BJ (cell line): ENCODE data around the gene LHPP. TPM values are rescaled to one million over a fixed set of nuclear protein-coding genes. Genes with fewer than 3 reads are reported as not detected.

Experiments used
- CTCF ChIA-PET: fragments of 350-600 bp; formaldehyde crosslinking; extraction: SDS; loops from one replicate; lab custom pipeline; 2021; ENCODE audit warnings: antibody characterized with exemption, inconsistent platforms; lab: Yijun Ruan, JAX
- POLR2A ChIA-PET: fragments of 300-600 bp; sonication (Branson Sonifier 250); formaldehyde crosslinking; extraction: SDS; loops from one replicate; lab custom pipeline; 2021; ENCODE audit warnings: antibody characterized with exemption; lab: Charles Lee
- DNase-seq: peaks from one replicate; pipeline ENCODE4 v3.0.0-alpha.2; 2011; ENCODE audit warnings: low read depth
- H3K27me3 ChIP-seq: 2 replicates; pipeline ENCODE4 v1.6.0; 2011; ENCODE audit warnings: low read length; ENCODE audit not compliant: control insufficient read depth, insufficient read depth
- H3K36me3 ChIP-seq: 2 replicates; pipeline ENCODE4 v1.5.1; 2011; ENCODE audit warnings: low read length; ENCODE audit not compliant: control insufficient read depth, insufficient read depth
- H3K4me3 ChIP-seq: 2 replicates; pipeline ENCODE4 v1.5.1; 2011; ENCODE audit warnings: low read depth, mild to moderate bottlenecking, control low read depth, low read length
- polyA plus RNA-seq: library from polyadenylated mRNA; depleted of rRNA; stranded (reverse); fragments of >200 nt; gene quantifications from 2 replicates; pipeline ENCODE4 v1.2.3, GENCODE V29; 2011
- TF ChIP-seq, protein P1 (sequence below): IDR thresholded peaks from 2 replicates; pipeline ENCODE4 v1.5.1; 2011; ENCODE audit warnings: low read depth, mild to moderate bottlenecking, control low read depth, inconsistent platforms, low read length, moderate library complexity; ENCODE audit not compliant: insufficient read depth

The LHPP gene
- polyA plus RNA-seq, 1 experiment = 23.8 TPM

DNA sequence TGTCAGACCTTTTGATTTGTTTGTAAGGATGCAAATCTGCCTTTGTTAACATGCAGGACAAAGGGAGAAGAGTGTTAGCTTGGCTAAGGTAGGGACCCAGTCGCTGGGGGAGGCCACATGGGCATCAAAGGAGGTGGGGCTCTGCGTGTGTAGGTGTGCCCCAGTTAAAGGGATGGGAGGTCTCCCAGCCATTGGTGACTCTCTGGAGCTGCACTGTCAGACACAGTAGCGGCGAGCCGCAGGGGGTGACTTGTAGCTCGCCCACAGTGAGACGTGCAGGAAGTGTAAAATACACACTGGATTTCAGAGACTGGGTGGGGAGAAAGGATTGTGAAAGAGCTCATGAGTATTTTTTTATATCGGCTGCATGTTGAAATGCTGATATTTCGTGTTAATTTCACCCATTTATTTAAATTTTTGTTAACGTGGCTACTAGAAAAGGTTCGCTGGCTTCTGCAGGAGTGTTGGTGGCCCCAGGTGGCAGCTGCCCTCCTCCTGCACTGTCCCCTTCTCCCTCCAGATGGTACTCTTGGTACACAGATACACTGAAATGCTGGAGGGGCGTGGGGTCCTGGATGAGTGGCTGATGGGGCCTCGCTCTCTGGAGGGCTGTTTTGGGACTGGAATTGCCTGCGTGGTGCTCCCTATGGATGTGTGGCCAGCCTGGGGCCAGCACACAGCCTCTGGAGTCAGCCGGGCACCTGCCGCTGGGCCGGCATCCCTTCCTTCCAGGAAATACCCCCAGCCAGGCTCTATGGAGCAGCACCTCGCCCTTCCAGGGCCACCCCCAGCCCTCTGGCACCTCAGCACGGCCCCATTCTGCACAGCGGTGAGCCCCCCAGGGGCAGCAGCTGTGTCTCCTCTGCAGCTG lies 59.2 kb downstream of the LHPP start:
- ChIA-PET CTCF (interaction anchor here (0.7 to 1.7 kb wide), 3 partner anchors 10 to 221 kb away, joined by 3 to 4 read pairs (median 3); no protein-coding TSS in a partner anchor), POLR2A (no interaction called here)
- no peaks in the 10 kb centered on the region for H3K36me3 ChIP-seq
- TF ChIP-seq, protein P1, sequence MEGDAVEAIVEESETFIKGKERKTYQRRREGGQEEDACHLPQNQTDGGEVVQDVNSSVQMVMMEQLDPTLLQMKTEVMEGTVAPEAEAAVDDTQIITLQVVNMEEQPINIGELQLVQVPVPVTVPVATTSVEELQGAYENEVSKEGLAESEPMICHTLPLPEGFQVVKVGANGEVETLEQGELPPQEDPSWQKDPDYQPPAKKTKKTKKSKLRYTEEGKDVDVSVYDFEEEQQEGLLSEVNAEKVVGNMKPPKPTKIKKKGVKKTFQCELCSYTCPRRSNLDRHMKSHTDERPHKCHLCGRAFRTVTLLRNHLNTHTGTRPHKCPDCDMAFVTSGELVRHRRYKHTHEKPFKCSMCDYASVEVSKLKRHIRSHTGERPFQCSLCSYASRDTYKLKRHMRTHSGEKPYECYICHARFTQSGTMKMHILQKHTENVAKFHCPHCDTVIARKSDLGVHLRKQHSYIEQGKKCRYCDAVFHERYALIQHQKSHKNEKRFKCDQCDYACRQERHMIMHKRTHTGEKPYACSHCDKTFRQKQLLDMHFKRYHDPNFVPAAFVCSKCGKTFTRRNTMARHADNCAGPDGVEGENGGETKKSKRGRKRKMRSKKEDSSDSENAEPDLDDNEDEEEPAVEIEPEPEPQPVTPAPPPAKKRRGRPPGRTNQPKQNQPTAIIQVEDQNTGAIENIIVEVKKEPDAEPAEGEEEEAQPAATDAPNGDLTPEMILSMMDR = no peak
- H3K4me3 ChIP-seq = no peak overlapping the region
- H3K27me3 ChIP-seq = no peaks in the 10 kb centered on the region
- no peak for DNase-seq

DNA sequence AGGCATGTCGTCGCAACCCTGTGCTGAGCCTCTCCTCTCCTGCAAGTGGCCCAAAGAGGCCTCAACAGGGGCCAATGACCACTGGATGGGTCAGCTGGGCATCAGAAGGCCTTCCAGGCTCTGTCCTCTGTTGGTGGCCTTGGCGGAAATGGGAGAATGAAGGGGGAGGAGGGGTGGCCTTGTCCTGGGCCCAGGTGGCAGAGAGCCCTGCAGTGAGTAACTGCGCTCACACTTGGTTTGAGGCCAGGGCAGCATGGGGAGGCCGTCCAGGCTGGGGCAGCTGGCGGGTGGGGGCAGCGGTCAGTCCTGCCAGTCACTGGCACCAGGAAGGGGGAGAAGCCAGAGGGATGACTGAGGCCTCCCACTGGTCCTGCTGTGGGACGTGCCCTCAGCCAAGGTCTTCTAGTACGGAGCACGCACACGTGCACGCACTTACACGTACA lies 59.8 kb downstream of the LHPP start:
- TF ChIP-seq, protein P1 = no peak
- CTCF ChIA-PET = interaction anchor here (1.0 to 1.1 kb wide), 2 partner anchors 10 to 15 kb away, joined by 3 to 4 read pairs; no protein-coding TSS in a partner anchor
- Histone ChIP-seq H3K36me3 (no peaks in the 10 kb centered on the region), H3K4me3 (no peak overlapping the region), H3K27me3 (no peaks in the 10 kb centered on the region)
- POLR2A ChIA-PET = no interaction called here
- no peak for DNase-seq

DNA sequence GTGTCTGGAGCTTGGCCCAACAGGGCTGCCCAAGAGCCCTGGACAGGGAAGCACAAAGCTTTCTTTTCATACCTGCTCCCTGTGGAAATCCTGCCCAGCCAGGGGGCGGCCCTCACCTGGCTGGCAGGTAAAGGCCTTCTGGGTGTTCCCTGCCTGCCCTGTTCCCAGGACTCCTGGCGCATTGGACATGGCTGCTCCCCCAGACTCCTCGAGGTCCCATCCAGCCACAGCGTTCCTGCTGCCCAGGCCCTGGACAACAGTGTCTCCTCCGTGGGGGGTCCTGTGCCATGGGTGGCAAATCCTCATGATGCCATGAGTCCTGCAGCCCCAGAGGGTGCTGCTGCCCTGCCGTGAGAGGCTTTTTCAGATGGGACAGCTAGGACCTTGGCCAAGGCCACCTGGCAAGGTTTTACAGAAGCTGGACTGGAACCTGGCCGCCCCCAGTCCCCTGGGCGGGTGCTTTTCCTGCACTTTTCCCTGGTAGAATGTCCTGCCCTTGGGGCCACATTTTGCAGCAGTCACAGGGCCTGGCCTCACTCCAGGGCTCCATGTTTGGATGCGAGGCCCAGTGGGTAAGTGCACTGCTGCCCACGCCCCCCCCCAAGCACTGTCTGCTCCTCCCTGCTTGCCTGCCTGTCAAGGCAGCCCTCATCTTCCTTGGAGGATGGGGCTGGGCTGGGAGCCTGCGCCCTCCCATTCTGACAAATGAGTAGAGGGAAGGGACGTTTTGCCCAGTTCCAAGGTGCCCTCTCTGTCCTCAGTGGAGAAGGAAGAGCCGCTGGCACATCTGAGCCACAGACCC lies 60.7 kb downstream of the LHPP start:
- Histone ChIP-seq H3K36me3 (no peaks in the 10 kb centered on the region), H3K27me3 (no peaks in the 10 kb centered on the region), H3K4me3 (no peak overlapping the region)
- no peak for DNase-seq
- TF ChIP-seq, protein P1 = no peak
- CTCF ChIA-PET = interaction anchor here (0.6 to 1.1 kb wide), 3 partner anchors 9 to 152 kb away, joined by 3 to 4 read pairs (median 3); no protein-coding TSS in a partner anchor
- POLR2A ChIA-PET = no interaction called here

DNA sequence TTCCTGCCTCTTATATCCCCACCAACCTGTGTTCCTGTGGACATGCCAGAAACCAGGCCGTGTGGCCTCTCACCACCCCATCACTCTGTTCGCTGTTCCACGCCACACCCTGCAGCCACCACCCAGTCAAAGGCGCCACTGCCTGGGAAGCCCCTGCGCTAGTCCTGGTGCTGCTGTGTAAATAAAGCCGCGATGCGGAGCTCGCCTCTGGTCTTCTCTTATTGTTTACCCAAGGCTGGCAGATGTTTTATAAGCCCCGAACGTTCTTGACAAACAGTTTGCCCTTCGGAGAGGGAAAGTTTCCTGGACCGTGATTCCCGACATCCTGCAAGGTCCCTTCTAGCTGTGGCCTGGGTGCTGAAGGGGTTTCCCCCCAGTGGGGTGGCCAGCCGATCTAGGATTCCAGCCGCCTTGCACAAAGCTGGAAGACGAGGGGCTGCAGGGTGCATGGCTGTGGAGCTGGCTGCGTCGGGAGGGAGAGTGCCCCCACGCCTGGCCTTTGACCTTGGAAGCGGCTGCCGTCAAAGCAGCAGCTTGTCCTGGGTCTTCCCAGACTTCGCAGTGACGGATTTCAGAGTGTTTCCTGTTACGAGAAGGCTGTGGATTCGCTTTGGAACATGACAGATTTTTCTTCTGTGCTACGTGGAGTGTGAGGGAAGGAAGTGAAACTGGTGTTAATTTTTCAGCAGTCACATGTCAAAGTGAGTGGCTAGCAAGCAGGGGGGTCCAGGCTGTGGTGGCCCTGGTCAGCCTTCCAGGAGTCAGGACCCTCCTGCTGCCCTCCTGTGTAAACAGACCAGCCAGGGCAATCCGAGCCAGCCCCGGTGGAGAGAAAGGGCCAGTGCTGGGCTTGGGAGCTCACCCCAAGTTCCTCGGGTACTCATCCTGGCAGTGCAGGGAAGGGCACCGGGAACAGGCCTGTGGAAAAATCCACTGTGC lies 61.6 kb downstream of the LHPP start:
- DNase-seq = no peak
- H3K27me3 ChIP-seq = no peaks in the 10 kb centered on the region
- POLR2A ChIA-PET = no interaction called here
- TF ChIP-seq, protein P1 = no peak
- no peak overlapping the region for H3K4me3 ChIP-seq
- CTCF ChIA-PET = interaction anchor here (0.6 to 1.9 kb wide), 5 partner anchors 16 to 222 kb away, joined by 3 to 6 read pairs (median 3); no protein-coding TSS in a partner anchor
- H3K36me3 ChIP-seq = no peaks in the 10 kb centered on the region
